ENCODE measurements around the gene BAD. TPM values are rescaled to one million over a fixed set of nuclear protein-coding genes. Genes with fewer than 3 reads are reported as not detected.
A peak's percentile ranks its signal among the peaks of the same experiment; 100 is the strongest.
"Not testable (repeated sequence)": the region's sequence is repeated elsewhere in the genome, so short reads cannot be mapped to it uniquely, and the experiment has no call there.

Gene BAD
- total RNA-seq, 4 donors from 2014 or later, result 93.9 to 154 (median 139) TPM

DNA sequence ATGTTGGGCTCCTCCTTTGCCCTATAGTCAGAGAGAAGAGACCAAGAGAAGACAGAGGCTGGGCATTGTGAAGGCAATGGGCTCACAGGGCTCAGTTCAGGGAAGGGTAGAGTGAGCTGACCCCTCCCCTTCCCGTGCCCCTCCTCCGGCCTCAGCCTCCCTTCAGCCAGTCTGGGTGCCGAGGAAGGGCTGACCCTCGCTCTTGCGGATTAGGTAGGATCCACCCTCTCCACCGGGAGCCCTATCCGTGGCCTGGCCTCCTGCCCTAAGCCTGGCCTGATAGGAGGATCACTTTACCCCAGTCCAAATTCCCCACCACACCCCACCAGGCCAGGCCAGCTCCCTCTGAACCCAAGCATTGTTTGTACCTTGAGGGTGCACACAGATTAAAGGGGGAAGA is 35.9 kb downstream of the BAD start:
- H3K27me3 ChIP-seq, result no peaks in the 10 kb centered on the region
- intact Hi-C loops (cut with DNase I; ENCODE audit: low total_unique reads), result no loop called here
- H3K9me3 ChIP-seq, result no peaks in the 10 kb centered on the region
- TF ChIP-seq POLR2AphosphoS5 (IDR thresholded peaks at IDR 0.05) (no peak), POLR2A (IDR thresholded peaks at IDR 0.05) (no peak)
- H3K36me3 ChIP-seq, result no peaks in the 10 kb centered on the region
- H3K4me1 ChIP-seq, result peaks cover 21 to 50% (median 43%) of the 10 kb centered on the region in 4 donors
- H3K4me3 ChIP-seq, result no peak overlapping the region
- H3K27ac ChIP-seq, result no peak overlapping the region
- peak; percentile 11 for DNase-seq
- 78% methylated on average over 7 of the region's 7 CpGs; no CpG with 5 or more reads in 1 of the 2 donors for WGBS, 2 donors (ENCODE audit: low coverage in 1 of 2)
- in situ Hi-C loops (cut with MboI; ENCODE audit: low pct_ligation_motif_present in 1 of 4, low pct_unique_long_range_greater_than_20kb in 1 of 4, low sequenced_read_pairs in 3 of 4), result no loop called here

DNA sequence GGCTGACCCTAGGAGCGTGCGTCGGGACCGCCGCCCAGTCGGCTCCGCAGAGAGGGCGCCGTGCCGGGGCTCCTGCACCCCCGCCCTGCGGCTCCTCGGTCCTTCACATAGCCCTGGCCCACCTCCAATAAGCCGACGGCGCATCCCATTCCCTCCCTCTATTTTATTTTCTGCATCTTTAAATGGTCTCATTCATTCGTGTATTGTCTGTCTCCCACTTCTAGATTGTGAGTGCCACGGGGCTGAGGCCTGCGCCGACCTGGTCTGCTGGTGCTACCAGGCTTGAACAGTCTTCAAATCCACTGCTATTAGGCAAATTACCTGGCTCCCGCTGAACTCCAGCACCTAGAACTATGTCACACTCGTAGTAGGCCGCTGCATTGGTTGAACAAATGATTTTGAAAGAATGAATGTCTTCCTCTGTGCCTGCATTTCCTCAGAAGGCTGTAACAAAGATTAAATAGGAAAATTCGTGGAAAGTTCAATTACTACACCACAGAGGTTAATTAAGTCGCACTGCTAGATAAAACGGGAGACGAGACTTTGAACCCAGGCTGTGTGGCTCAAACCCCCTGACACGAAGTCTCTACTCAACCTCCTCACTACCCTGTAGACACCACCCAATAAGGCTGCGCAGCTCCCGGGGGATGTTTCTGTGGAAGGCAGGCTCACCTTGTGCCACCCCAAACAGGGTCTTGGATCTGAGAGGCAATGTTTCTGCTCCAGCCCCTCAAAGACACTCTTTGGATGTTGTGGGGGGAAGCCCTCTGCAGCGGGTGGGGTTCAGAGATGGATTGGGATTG is 36.5 kb downstream of the BAD start:
- in situ Hi-C loops (cut with MboI; ENCODE audit: low pct_ligation_motif_present in 1 of 4, low pct_unique_long_range_greater_than_20kb in 1 of 4, low sequenced_read_pairs in 3 of 4), result no loop called here
- Histone ChIP-seq H3K27ac (peak overlapping the region; percentile 90 to 99 (median 94)), H3K4me1 (peaks cover 21 to 50% (median 42%) of the 10 kb centered on the region in 4 donors), H3K36me3 (no peaks in the 10 kb centered on the region), H3K27me3 (no peaks in the 10 kb centered on the region), H3K4me3 (peak overlapping the region; percentile 12 to 68 (median 64)), H3K9me3 (no peaks in the 10 kb centered on the region)
- WGBS, 2 donors (ENCODE audit: low coverage in 1 of 2), result 43 to 50% methylated on average over 12 to 31 of the region's 31 CpGs
- peak; percentile 29 for DNase-seq
- intact Hi-C loops (cut with DNase I; ENCODE audit: low total_unique reads), result no loop called here
- no peak for TF ChIP-seq POLR2AphosphoS5 (IDR thresholded peaks at IDR 0.05)
- no peak for TF ChIP-seq EP300 (IDR thresholded peaks at IDR 0.05; ENCODE audit: low read depth)
- TF ChIP-seq, protein P1, sequence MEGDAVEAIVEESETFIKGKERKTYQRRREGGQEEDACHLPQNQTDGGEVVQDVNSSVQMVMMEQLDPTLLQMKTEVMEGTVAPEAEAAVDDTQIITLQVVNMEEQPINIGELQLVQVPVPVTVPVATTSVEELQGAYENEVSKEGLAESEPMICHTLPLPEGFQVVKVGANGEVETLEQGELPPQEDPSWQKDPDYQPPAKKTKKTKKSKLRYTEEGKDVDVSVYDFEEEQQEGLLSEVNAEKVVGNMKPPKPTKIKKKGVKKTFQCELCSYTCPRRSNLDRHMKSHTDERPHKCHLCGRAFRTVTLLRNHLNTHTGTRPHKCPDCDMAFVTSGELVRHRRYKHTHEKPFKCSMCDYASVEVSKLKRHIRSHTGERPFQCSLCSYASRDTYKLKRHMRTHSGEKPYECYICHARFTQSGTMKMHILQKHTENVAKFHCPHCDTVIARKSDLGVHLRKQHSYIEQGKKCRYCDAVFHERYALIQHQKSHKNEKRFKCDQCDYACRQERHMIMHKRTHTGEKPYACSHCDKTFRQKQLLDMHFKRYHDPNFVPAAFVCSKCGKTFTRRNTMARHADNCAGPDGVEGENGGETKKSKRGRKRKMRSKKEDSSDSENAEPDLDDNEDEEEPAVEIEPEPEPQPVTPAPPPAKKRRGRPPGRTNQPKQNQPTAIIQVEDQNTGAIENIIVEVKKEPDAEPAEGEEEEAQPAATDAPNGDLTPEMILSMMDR (IDR thresholded peaks at IDR 0.05), result no peak
- no peak for TF ChIP-seq POLR2A (IDR thresholded peaks at IDR 0.05)

DNA sequence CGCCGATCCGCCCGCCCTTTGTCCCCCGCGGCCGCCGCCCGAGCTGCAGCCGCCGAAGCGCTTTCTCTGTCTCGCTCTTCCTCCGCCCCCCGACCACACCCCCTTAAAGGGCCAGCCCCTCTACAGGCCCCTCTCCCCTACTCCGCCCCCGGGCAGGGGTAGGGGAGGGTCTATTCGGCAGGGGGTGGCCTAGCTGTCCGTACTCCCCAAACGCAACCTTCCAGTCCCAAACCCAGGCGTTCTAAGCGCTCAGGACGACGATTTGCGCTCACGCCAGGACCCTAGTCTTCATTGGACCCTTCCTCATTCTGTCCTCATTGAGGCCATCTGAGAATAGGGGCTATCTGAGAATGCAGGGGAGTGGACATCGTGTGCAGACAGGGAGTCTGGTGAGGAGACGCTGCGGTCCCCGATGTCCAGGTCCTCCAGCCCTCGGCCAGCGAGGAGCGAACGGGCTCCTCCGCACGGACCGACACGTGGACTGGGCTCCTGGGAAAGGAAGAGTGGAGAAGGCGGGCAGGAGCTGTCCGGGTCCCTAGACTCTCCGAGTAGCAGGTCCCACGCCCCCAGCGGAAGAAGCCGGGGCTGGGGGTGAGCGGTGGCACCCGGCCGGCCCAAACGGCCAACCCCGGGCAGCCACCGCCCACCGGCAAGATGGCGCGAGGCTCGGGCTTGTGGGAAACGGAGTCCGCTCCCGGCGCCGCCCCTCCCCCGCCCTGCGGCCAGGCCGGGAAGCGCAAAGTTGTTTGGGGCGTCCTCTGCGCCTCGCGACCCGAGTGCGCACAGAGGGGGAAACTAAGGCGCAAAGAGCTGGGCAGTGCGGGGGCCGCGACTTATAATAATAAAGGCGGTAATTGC is 37.4 kb downstream of the BAD start, which contains the start of gene PPP1R14B:
Gene PPP1R14B (minus strand): TSS at position 73 of the 858 bp plus-strand sequence. CDS start 270 bp downstream, outside the sequence.
- DNase-seq, result peak; percentile 92
- Histone ChIP-seq H3K36me3 (no peaks in the 10 kb centered on the region), H3K9me3 (no peaks in the 10 kb centered on the region), H3K4me3 (peak within 1 kb of the TSS; percentile 62 to 78 (median 70)), H3K27ac (peak within 1 kb of the TSS; percentile 90 to 99 (median 94)), H3K27me3 (no peaks in the 10 kb centered on the region), H3K4me1 (peaks cover 23 to 50% (median 41%) of the 10 kb centered on the region in 4 donors)
- TF ChIP-seq, protein P1 (IDR thresholded peaks at IDR 0.05), result peak in 3 of 5 experiments; percentile 16 to 39 (median 21)
- TF ChIP-seq EP300 (IDR thresholded peaks at IDR 0.05; ENCODE audit: low read depth), result no peak
- TF ChIP-seq POLR2AphosphoS5 (IDR thresholded peaks at IDR 0.05), result peak in 2 of 3 donors; percentile 48 to 65
- peak; percentile 54 for TF ChIP-seq POLR2A (IDR thresholded peaks at IDR 0.05)
- intact Hi-C loops (cut with DNase I; ENCODE audit: low total_unique reads) (no loop called here), in situ Hi-C loops (cut with MboI; ENCODE audit: low pct_ligation_motif_present in 1 of 4, low pct_unique_long_range_greater_than_20kb in 1 of 4, low sequenced_read_pairs in 3 of 4) (no loop called here)
- WGBS, 2 donors (ENCODE audit: low coverage in 1 of 2), result 2% methylated on average over 45 of the region's 74 CpGs; no CpG with 5 or more reads in 1 of the 2 donors

DNA sequence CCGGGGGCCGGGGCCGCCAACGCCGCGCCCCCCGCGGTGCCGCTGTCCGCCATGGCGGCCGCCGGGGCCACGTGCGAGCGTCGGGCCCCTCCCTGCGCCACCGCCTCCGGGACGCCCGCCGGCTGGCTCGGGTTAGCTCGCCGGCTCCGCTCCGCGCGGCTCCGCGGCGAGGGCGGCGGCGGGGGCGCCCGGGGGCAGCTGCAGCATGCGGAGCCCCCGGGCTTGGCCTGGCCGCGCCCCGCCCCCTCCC is 37.9 kb downstream of the BAD start:
- Histone ChIP-seq H3K4me3 (peak overlapping the region; percentile 62 to 78 (median 70)), H3K27ac (peak overlapping the region; percentile 90 to 99 (median 94)), H3K4me1 (peaks cover 24 to 49% (median 40%) of the 10 kb centered on the region in 4 donors)
- H3K27me3 ChIP-seq; in situ Hi-C loops (cut with MboI; ENCODE audit: low pct_ligation_motif_present in 1 of 4, low pct_unique_long_range_greater_than_20kb in 1 of 4, low sequenced_read_pairs in 3 of 4); H3K36me3 ChIP-seq; intact Hi-C loops (cut with DNase I; ENCODE audit: low total_unique reads); DNase-seq; H3K9me3 ChIP-seq: not testable (repeated sequence)
- WGBS, 2 donors (ENCODE audit: low coverage in 1 of 2), result 1% methylated on average over 23 of the region's 43 CpGs; no CpG with 5 or more reads in 1 of the 2 donors

Data from transverse colon (tissue), 4 donors.